RWPE2 (cell line): Measurements from ENCODE around the gene BEAN1.
"Not testable (repeated sequence)": the region's sequence is repeated elsewhere in the genome, so short reads cannot be mapped to it uniquely, and the experiment has no call there.

Experiments
- ATAC-seq: fragments of 200-7000 bp; cut with Tn5 transposase; 3 replicates; pipeline ENCODE4 v1.9.1; 2021; ENCODE audit warnings: low read depth
- DNase-seq: peaks from one replicate; pipeline ENCODE4 v3.0.0-alpha.2; 2020; ENCODE audit warnings: low spot score
- H3K27ac ChIP-seq: fragments of 450-650 bp; 2 replicates; pipeline ENCODE4 v1.5.1; 2017; ENCODE audit warnings: mild to moderate bottlenecking; ENCODE audit not compliant: poor library complexity, severe bottlenecking
- H3K27me3 ChIP-seq: fragments of 250-450 bp; sonication (Bioruptor Pico); 2 replicates; pipeline ENCODE4 v1.5.1; 2021; ENCODE audit warnings: mild to moderate bottlenecking, moderate library complexity; ENCODE audit not compliant: insufficient read depth, poor library complexity, severe bottlenecking
- H3K36me3 ChIP-seq: fragments of 250-450 bp; sonication (Bioruptor Pico); 2 replicates; pipeline ENCODE4 v1.5.1; 2020; ENCODE audit warnings: low read depth, mild to moderate bottlenecking, moderate library complexity
- H3K4me1 ChIP-seq: fragments of 250-450 bp; sonication (Bioruptor Pico); 2 replicates; pipeline ENCODE4 v1.5.1; 2021; ENCODE audit warnings: mild to moderate bottlenecking, moderate library complexity; ENCODE audit not compliant: insufficient read depth, poor library complexity, severe bottlenecking
- H3K4me3 ChIP-seq: fragments of 250-450 bp; sonication (Bioruptor Pico); 2 replicates; pipeline ENCODE4 v1.5.1; 2021; ENCODE audit warnings: mild to moderate bottlenecking, moderate library complexity; ENCODE audit not compliant: severe bottlenecking
- H3K9me3 ChIP-seq: fragments of 250-450 bp; sonication (Bioruptor Pico); 2 replicates; pipeline ENCODE4 v1.5.1; 2021; ENCODE audit warnings: mild to moderate bottlenecking, moderate library complexity; ENCODE audit not compliant: severe bottlenecking
- TF ChIP-seq, protein P1 (sequence below): fragments of 450-650 bp; IDR thresholded peaks from one replicate; pipeline ENCODE4 v1.5.1; 2017; ENCODE audit warnings: mild to moderate bottlenecking, moderate library complexity; ENCODE audit not compliant: poor library complexity, severe bottlenecking

The BEAN1 gene

DNA sequence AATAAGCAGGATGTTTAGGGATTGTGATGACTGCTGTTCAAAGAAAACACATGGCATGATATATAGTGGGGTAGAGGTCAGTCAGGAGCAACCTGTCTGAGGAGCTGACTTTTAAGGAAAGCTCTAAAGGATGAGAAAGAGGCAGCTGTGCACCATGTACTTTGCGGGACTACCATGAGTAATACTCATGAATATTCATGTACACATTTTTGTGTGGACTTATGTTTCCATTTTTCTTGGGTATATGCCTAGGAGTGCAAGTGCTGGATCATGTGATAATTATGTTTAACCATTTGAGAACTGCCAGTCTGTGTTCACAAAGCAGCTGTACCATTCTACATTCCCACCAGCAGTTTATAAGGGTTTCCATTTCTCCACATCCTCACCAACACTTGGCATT, 35.8 kb downstream of the BEAN1 start:
- TF ChIP-seq, protein P1, sequence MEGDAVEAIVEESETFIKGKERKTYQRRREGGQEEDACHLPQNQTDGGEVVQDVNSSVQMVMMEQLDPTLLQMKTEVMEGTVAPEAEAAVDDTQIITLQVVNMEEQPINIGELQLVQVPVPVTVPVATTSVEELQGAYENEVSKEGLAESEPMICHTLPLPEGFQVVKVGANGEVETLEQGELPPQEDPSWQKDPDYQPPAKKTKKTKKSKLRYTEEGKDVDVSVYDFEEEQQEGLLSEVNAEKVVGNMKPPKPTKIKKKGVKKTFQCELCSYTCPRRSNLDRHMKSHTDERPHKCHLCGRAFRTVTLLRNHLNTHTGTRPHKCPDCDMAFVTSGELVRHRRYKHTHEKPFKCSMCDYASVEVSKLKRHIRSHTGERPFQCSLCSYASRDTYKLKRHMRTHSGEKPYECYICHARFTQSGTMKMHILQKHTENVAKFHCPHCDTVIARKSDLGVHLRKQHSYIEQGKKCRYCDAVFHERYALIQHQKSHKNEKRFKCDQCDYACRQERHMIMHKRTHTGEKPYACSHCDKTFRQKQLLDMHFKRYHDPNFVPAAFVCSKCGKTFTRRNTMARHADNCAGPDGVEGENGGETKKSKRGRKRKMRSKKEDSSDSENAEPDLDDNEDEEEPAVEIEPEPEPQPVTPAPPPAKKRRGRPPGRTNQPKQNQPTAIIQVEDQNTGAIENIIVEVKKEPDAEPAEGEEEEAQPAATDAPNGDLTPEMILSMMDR = no peak
- H3K27ac ChIP-seq = no peak overlapping the region
- no peak overlapping the region for H3K4me3 ChIP-seq
- no peaks in the 10 kb centered on the region for H3K36me3 ChIP-seq
- DNase-seq (no peak), ATAC-seq (no peak)
- H3K9me3 ChIP-seq = no peaks in the 10 kb centered on the region
- no peaks in the 10 kb centered on the region for H3K27me3 ChIP-seq
- peaks cover under 1% of the 10 kb centered on the region for H3K4me1 ChIP-seq

DNA sequence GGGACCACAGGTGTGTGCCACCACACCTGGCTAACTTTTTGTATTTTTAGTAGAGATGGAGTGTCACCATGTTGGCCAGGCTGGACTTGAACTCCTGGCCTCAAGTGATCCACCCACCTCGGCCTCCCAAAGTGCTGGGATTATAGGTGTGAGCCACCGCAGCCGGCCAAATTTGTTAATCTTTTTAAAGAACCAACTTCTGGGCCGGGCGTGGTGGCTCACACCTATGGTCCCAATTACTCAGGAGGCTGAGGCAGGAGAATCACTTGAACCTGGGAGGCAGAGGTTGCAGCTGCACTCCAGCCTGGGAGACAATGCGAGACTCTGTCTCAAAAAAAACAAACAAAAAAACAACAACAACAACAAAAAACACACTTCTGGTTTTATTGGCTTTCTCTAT, 38.9 kb downstream of the BEAN1 start:
- not testable (repeated sequence) for DNase-seq, H3K27me3 ChIP-seq, H3K4me1 ChIP-seq, H3K36me3 ChIP-seq, H3K9me3 ChIP-seq, H3K4me3 ChIP-seq, ATAC-seq, H3K27ac ChIP-seq

DNA sequence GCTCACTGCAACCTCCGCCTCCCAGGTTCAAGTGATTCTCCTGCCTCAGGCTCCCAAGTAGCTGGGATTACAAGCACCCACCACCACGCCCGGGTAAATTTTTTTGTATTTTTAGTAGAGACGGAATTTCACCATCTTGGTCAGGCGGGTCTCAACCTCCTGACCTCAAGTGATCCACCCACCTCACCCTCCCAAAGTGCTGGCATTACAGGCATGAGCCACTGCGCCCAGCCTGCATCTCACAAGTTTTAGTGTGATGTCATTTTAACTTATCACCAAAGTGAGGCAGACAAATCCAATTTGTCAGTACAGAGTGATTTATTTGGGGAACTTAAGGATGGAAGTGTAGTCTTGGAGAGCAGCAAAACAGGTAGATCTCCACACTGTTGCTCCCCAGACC, 39.5 kb downstream of the BEAN1 start:
- H3K4me3 ChIP-seq, DNase-seq, H3K9me3 ChIP-seq, H3K4me1 ChIP-seq, ATAC-seq, H3K36me3 ChIP-seq, H3K27me3 ChIP-seq, H3K27ac ChIP-seq: not testable (repeated sequence)

DNA sequence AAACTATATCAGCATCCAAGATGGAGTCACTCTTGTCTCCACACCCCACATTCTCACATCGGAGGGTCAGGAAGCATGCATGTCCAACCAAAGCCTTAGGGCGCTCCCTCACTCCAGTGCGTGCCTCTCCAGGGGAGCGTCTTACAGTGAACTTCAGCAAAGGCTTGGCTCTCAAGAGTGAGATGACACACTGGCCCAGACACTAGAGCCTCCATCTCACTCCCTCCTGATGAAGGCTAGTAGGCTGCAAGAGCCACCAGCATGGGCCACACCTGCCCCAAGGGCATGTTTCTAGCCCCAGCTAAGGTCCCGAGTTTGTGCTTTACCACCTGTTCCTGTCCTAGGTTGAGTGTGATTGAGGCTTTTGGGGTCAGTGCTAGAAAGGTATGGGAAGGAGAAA, 40.5 kb downstream of the BEAN1 start:
- H3K4me1 ChIP-seq = peaks cover 6% of the 10 kb centered on the region
- no peaks in the 10 kb centered on the region for H3K27me3 ChIP-seq
- H3K4me3 ChIP-seq = no peak overlapping the region
- DNase-seq (no peak), ATAC-seq (no peak)
- H3K36me3 ChIP-seq = no peaks in the 10 kb centered on the region
- TF ChIP-seq, protein P1 = no peak
- no peak overlapping the region for H3K27ac ChIP-seq
- no peaks in the 10 kb centered on the region for H3K9me3 ChIP-seq

DNA sequence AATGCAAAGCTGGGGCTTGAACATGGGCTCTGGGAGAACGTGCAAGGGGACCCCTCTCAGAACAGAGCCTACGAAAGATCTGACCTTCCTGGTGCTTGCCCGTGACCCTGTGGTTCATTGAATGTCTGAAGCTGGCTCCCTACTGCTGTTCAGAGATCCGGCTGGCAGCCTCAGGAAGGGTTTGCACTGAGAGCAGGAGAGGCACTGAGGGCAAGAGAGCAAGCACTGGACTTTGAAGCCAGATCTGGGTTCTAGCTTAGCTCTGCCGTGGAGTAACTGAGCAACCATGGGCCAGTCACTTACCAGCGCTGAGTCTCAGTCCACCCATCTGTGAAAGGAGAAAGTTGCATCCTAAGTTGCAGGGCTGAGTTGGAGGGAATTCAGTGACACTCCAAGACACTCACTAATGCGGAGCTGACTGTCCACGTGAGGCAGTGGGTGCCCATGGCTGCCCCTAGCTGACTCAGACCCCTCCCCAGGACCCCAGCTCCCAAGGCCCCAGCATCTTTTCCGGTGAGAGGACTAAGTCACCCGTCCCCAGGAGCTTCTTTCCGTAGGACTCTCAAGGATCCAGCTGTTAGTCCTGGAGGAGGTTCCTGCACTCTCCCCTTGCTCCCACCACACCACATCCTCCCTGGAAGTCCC, 41.3 kb downstream of the BEAN1 start:
- no peak for DNase-seq
- H3K27ac ChIP-seq = no peak overlapping the region
- ATAC-seq = no peak
- no peaks in the 10 kb centered on the region for H3K36me3 ChIP-seq
- no peaks in the 10 kb centered on the region for H3K9me3 ChIP-seq
- peaks cover 6% of the 10 kb centered on the region for H3K4me1 ChIP-seq
- TF ChIP-seq, protein P1 = no peak
- H3K27me3 ChIP-seq = no peaks in the 10 kb centered on the region
- no peak overlapping the region for H3K4me3 ChIP-seq

DNA sequence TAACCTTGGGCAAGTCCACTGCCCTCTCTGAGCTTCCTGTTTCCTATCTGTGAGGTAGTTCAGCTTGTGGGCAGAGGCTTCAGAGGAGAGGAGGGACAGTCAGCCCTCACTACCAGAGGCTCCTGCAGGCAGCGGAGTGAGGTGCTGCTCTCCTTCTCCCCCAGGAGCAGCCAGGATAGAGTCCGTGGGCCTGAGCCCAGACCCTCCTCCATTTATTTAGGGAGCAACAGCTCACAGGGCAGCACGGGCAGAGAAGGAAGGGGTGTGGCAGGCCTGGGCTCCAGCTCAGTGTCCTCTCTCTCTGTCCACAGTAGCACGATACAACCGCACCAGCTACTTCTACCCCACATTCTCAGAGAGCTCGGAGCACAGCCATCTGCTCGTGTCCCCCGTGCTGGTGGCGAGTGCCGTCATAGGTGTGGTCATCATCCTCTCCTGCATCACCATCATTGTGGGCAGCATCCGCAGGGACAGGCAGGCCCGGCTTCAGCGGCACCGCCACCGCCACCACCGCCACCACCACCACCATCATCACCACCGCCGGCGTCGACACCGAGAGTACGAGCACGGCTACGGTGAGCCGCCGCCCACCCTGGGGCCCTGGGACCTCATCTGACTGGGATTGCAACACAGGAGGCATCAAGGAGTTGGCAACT, 42.3 kb downstream of the BEAN1 start:
- H3K9me3 ChIP-seq = no peaks in the 10 kb centered on the region
- TF ChIP-seq, protein P1 = no peak
- no peak overlapping the region for H3K27ac ChIP-seq
- ATAC-seq (no peak), DNase-seq (no peak)
- H3K4me3 ChIP-seq = no peak overlapping the region
- H3K27me3 ChIP-seq = no peaks in the 10 kb centered on the region
- H3K4me1 ChIP-seq = peaks cover 12% of the 10 kb centered on the region
- no peaks in the 10 kb centered on the region for H3K36me3 ChIP-seq
